ENCODE data around the gene MON2.

Gene MON2

GRCh38 chr12:62575036-62575435 lies 108.4 kb downstream of the MON2 start:
- no peak for DNase-seq

GRCh38 chr12:62576503-62576902 lies 109.9 kb downstream of the MON2 start:
- no peak for DNase-seq

- DNase-seq = no peak
Measured at GRCh38 chr12:62578726-62579125, 112.1 kb downstream of the MON2 start.

GRCh38 chr12:62581288-62582064 lies 114.8 kb downstream of the MON2 start:
- no peak for DNase-seq

- no peak for DNase-seq
Measured at GRCh38 chr12:62582065-62582366, 115.4 kb downstream of the MON2 start.

GRCh38 chr12:62584619-62585018 lies 118.0 kb downstream of the MON2 start:
- no peak for DNase-seq

GRCh38 chr12:62586850-62587249 lies 120.2 kb downstream of the MON2 start:
- no peak for DNase-seq

- no peak for DNase-seq
Measured at GRCh38 chr12:62588916-62589315, 122.3 kb downstream of the MON2 start.

GRCh38 chr12:62597253-62597652 lies 130.6 kb downstream of the MON2 start:
- no peak for DNase-seq

- DNase-seq = no peak
Measured at GRCh38 chr12:62598846-62599245, 132.2 kb downstream of the MON2 start.

GRCh38 chr12:62599854-62600437 lies 133.3 kb downstream of the MON2 start:
- DNase-seq = no peak

- no peak for DNase-seq
Measured at GRCh38 chr12:62601765-62602164, 135.1 kb downstream of the MON2 start.

- peak; percentile 87 for DNase-seq
Measured at GRCh38 chr12:62602255-62603060, 135.8 kb downstream of the MON2 start.

- peak; percentile 72 for DNase-seq
Measured at GRCh38 chr12:62603061-62603810, 136.6 kb downstream of the MON2 start.

- no peak for DNase-seq
Measured at GRCh38 chr12:62603811-62604098, 137.1 kb downstream of the MON2 start.

- no peak for DNase-seq
Measured at GRCh38 chr12:62604373-62604772, 137.7 kb downstream of the MON2 start.

GRCh38 chr12:62604871-62605270 lies 138.2 kb downstream of the MON2 start:
- DNase-seq = no peak

- DNase-seq = no peak
Measured at GRCh38 chr12:62605981-62606380, 139.4 kb downstream of the MON2 start.

- DNase-seq = no peak
Measured at GRCh38 chr12:62606654-62607053, 140.0 kb downstream of the MON2 start.

- DNase-seq = no peak
Measured at GRCh38 chr12:62613081-62613480, 146.5 kb downstream of the MON2 start.

GRCh38 chr12:62618319-62618718 lies 151.7 kb downstream of the MON2 start:
- DNase-seq = no peak

GRCh38 chr12:62618930-62619329 lies 152.3 kb downstream of the MON2 start:
- no peak for DNase-seq

- peak; percentile 55 for DNase-seq
Measured at GRCh38 chr12:62621101-62621638, 154.5 kb downstream of the MON2 start.

All from NCI-H2107 (cell line).